MCF 10A (cell line): ENCODE measurements around the gene BGLAP. TPM values are rescaled to one million over a fixed set of nuclear protein-coding genes. Genes with fewer than 3 reads are reported as not detected.

Experiments
- BruUV-seq: library from RNA; stranded (reverse); fragments of 400-500 nt; replicated peaks from 2 replicates; lab custom pipeline; 2021; lab: Mats Ljungman, UMichigan
- CTCF ChIA-PET: fragments of 300-600 bp; sonication (Branson Sonifier 250); formaldehyde crosslinking; extraction: SDS; loops from one replicate; lab custom pipeline; 2021; ENCODE audit warnings: antibody characterized with exemption, inconsistent platforms; lab: Yijun Ruan, JAX
- POLR2A ChIA-PET: fragments of 300-600, 350-650 bp; sonication (Branson Sonifier 250); formaldehyde crosslinking; extraction: SDS; loops from one replicate; lab custom pipeline; 2020; ENCODE audit warnings: antibody characterized with exemption, inconsistent platforms; lab: Yijun Ruan, JAX
- DNase-seq: peaks from one replicate; pipeline ENCODE4 v3.0.0-alpha.2; 2018; ENCODE audit not compliant: unreplicated experiment
- H3K27ac Mint-ChIP-seq: one replicate; pipeline ENCODE4 v1.8.0; 2022; ENCODE audit warnings: mild to moderate bottlenecking, low read depth, mixed read lengths; ENCODE audit not compliant: unreplicated experiment
- H3K27me3 Mint-ChIP-seq: one replicate; pipeline ENCODE4 v1.8.0; 2022; ENCODE audit warnings: mixed read lengths; ENCODE audit not compliant: insufficient read depth, unreplicated experiment
- H3K36me3 Mint-ChIP-seq: one replicate; pipeline ENCODE4 v1.8.0; 2022; ENCODE audit warnings: mild to moderate bottlenecking, moderate library complexity, mixed read lengths; ENCODE audit not compliant: insufficient read depth, unreplicated experiment
- H3K4me1 Mint-ChIP-seq: one replicate; pipeline ENCODE4 v1.8.0; 2022; ENCODE audit warnings: mixed read lengths; ENCODE audit not compliant: insufficient read depth, unreplicated experiment
- H3K4me3 Mint-ChIP-seq: one replicate; pipeline ENCODE4 v1.8.0; 2022; ENCODE audit warnings: mild to moderate bottlenecking, moderate library complexity, mixed read lengths; ENCODE audit not compliant: unreplicated experiment
- H3K9me3 Mint-ChIP-seq: one replicate; pipeline ENCODE4 v1.8.0; 2022; ENCODE audit warnings: mixed read lengths; ENCODE audit not compliant: unreplicated experiment
- intact Hi-C: fragments of 100-400 bp; cut with micrococcal nuclease; formaldehyde crosslinking; loops from 2 replicates; pipeline ENCODE4 v1.14.1; 2022
- total RNA-seq: library from RNA; stranded (reverse); gene quantifications from 2 replicates; pipeline ENCODE4 v1.2.3, GENCODE V29; 2022
- TF ChIP-seq, protein P1 (sequence below): fragments of 200-600 bp; IDR thresholded peaks from one replicate; pipeline ENCODE4 v1.8.0; 2022; ENCODE audit warnings: antibody characterized with exemption, mild to moderate bottlenecking; ENCODE audit not compliant: unreplicated experiment

Gene BGLAP
- total RNA-seq, 1 experiment from 2014 or later, result 1.9 TPM

DNA sequence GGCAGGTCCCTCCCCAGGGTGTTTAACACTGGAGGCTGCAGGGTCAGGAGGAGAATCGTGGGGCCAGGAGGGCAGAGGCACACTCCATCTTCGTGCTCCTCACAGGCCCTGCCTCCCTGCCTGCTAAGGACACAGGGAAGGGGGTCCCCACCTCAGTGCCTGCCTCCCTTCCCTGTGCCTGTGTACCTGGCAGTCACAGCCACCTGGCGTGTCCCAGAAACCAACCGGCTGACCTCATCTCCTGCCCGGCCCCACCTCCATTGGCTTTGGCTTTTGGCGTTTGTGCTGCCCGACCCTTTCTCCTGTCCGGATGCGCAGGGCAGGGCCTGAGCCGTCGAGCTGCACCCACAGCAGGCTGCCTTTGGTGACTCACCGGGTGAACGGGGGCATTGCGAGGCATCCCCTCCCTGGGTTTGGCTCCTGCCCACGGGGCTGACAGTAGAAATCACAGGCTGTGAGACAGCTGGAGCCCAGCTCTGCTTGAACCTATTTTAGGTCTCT lies 623 bp upstream of the BGLAP start:
- Mint-ChIP-seq H3K27ac (peak overlapping the region; percentile 42), H3K27me3 (no peaks in the 10 kb centered on the region), H3K36me3 (peaks cover 37% of the 10 kb centered on the region), H3K4me3 (no peak overlapping the region), H3K9me3 (no peaks in the 10 kb centered on the region), H3K4me1 (peaks cover 22% of the 10 kb centered on the region)
- TF ChIP-seq, protein P1, sequence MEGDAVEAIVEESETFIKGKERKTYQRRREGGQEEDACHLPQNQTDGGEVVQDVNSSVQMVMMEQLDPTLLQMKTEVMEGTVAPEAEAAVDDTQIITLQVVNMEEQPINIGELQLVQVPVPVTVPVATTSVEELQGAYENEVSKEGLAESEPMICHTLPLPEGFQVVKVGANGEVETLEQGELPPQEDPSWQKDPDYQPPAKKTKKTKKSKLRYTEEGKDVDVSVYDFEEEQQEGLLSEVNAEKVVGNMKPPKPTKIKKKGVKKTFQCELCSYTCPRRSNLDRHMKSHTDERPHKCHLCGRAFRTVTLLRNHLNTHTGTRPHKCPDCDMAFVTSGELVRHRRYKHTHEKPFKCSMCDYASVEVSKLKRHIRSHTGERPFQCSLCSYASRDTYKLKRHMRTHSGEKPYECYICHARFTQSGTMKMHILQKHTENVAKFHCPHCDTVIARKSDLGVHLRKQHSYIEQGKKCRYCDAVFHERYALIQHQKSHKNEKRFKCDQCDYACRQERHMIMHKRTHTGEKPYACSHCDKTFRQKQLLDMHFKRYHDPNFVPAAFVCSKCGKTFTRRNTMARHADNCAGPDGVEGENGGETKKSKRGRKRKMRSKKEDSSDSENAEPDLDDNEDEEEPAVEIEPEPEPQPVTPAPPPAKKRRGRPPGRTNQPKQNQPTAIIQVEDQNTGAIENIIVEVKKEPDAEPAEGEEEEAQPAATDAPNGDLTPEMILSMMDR, result no peak
- peak; percentile 91 for DNase-seq
- no TSS peak for BruUV-seq
- intact Hi-C loops, result no loop called here
- ChIA-PET CTCF (interaction anchor here (1.2 to 3.5 kb wide), 2 partner anchors 16 to 151 kb away, joined by 5 to 19 read pairs; no protein-coding TSS in a partner anchor), POLR2A (interaction anchor here (0.7 to 2.5 kb wide), 13 partner anchors 8 to 99 kb away, joined by 3 to 14 read pairs (median 4); partner anchors contain the start of gene PMF1)

DNA sequence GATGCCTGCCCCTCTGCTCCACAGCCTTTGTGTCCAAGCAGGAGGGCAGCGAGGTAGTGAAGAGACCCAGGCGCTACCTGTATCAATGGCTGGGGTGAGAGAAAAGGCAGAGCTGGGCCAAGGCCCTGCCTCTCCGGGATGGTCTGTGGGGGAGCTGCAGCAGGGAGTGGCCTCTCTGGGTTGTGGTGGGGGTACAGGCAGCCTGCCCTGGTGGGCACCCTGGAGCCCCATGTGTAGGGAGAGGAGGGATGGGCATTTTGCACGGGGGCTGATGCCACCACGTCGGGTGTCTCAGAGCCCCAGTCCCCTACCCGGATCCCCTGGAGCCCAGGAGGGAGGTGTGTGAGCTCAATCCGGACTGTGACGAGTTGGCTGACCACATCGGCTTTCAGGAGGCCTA lies 754 bp downstream of the BGLAP start:
- BruUV-seq, result no TSS peak
- intact Hi-C loops, result no loop called here
- DNase-seq, result no peak
- H3K36me3 Mint-ChIP-seq, result peaks cover 29% of the 10 kb centered on the region
- H3K9me3 Mint-ChIP-seq, result no peaks in the 10 kb centered on the region
- H3K4me3 Mint-ChIP-seq, result no peak overlapping the region
- TF ChIP-seq, protein P1, result no peak
- POLR2A ChIA-PET, result interaction anchor here (0.5 to 2.5 kb wide), 3 partner anchors 10 to 50 kb away, joined by 3 to 14 read pairs (median 4); no protein-coding TSS in a partner anchor
- H3K27me3 Mint-ChIP-seq, result no peaks in the 10 kb centered on the region
- CTCF ChIA-PET, result interaction anchor here (0.6 to 3.5 kb wide), 4 partner anchors 15 to 350 kb away, joined by 3 to 19 read pairs (median 5); no protein-coding TSS in a partner anchor
- H3K4me1 Mint-ChIP-seq, result peaks cover 30% of the 10 kb centered on the region
- H3K27ac Mint-ChIP-seq, result no peak overlapping the region

DNA sequence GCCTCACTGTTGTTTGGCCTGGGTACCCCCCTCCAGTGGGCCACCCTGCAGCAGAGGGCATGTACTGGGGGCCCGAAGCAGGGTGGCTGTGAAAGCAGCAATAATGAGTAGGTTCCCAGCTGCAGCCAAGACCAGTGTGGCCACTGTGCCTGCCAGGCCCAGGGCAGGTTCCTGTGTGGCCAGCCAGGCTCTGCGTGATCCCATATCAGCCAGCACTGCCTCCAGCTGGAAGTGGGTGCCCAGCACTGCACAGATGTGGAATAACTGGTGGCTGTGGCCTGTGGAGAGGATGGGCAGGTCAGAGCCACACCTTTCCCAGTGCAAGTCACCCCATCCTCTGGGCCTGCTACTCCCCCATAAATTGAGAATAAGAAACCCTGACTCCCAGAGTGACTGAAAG lies 2.1 kb downstream of the BGLAP start:
- no peaks in the 10 kb centered on the region for H3K9me3 Mint-ChIP-seq
- DNase-seq, result no peak
- no peak overlapping the region for H3K4me3 Mint-ChIP-seq
- no TSS peak for BruUV-seq
- H3K27ac Mint-ChIP-seq, result no peak overlapping the region
- ChIA-PET POLR2A (interaction anchor here (0.6 kb wide), 1 partner anchor 10 kb away, joined by 3 read pairs; no protein-coding TSS in a partner anchor), CTCF (interaction anchor here (0.6 to 3.5 kb wide), 2 partner anchors 18 to 225 kb away, joined by 3 to 19 read pairs; no protein-coding TSS in a partner anchor)
- H3K27me3 Mint-ChIP-seq, result no peaks in the 10 kb centered on the region
- intact Hi-C loops, result no loop called here
- peaks cover 39% of the 10 kb centered on the region for H3K4me1 Mint-ChIP-seq
- TF ChIP-seq, protein P1, result no peak
- peaks cover 39% of the 10 kb centered on the region for H3K36me3 Mint-ChIP-seq

DNA sequence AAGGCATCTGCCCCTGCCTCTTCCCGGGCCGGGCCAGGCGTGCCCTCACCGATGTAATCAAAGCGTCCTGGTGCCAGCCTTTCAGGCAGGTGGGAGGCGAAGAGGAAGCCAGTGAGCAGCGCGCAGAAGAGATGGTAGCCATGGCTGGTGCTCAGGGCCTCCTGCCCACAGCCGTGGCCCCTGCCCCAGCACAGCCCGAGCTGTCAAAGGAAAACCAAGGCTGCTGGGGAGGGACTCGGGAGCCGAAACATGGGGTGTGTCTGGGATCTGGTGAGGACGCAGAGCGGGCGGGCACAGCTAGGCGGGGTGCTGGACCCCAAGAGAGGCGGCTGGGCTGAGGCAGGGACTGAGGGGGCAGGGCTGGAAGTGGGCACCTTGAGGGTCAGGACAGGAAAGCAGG lies 2.7 kb downstream of the BGLAP start:
- TF ChIP-seq, protein P1, result no peak
- no peak for DNase-seq
- ChIA-PET CTCF (no interaction called here), POLR2A (no interaction called here)
- no peak overlapping the region for H3K4me3 Mint-ChIP-seq
- BruUV-seq, result no TSS peak
- peaks cover 44% of the 10 kb centered on the region for H3K4me1 Mint-ChIP-seq
- H3K9me3 Mint-ChIP-seq, result no peaks in the 10 kb centered on the region
- no peaks in the 10 kb centered on the region for H3K27me3 Mint-ChIP-seq
- no peak overlapping the region for H3K27ac Mint-ChIP-seq
- intact Hi-C loops, result no loop called here
- peaks cover 39% of the 10 kb centered on the region for H3K36me3 Mint-ChIP-seq
